Calu3 (cell line): ENCODE data around the gene STK40. TPM values are rescaled to one million over a fixed set of nuclear protein-coding genes. Genes with fewer than 3 reads are reported as not detected.

Experiments used
- BruUV-seq: library from RNA; stranded (reverse); fragments of 400-500 nt; replicated peaks from 2 replicates; lab custom pipeline; 2021; lab: Mats Ljungman, UMichigan
- CTCF ChIA-PET: fragments of 300-600 bp; sonication (Branson Sonifier 250); formaldehyde crosslinking; loops from one replicate; lab custom pipeline; 2022; ENCODE audit warnings: antibody characterized with exemption; lab: Charles Lee
- DNase-seq: peaks from one replicate; pipeline ENCODE4 v3.0.0; 2022
- H3K27ac Mint-ChIP-seq: one replicate; pipeline ENCODE4 v1.8.0; 2022; ENCODE audit warnings: mixed read lengths; ENCODE audit not compliant: unreplicated experiment
- H3K27me3 Mint-ChIP-seq: one replicate; pipeline ENCODE4 v1.8.0; 2022; ENCODE audit warnings: mixed read lengths; ENCODE audit not compliant: unreplicated experiment
- H3K36me3 Mint-ChIP-seq: one replicate; pipeline ENCODE4 v1.8.0; 2022; ENCODE audit warnings: mild to moderate bottlenecking, moderate library complexity, mixed read lengths; ENCODE audit not compliant: insufficient read depth, unreplicated experiment
- H3K4me1 Mint-ChIP-seq: one replicate; pipeline ENCODE4 v1.8.0; 2022; ENCODE audit warnings: mild to moderate bottlenecking, low read depth, mixed read lengths; ENCODE audit not compliant: unreplicated experiment
- H3K4me3 Mint-ChIP-seq: one replicate; pipeline ENCODE4 v1.8.0; 2022; ENCODE audit warnings: mild to moderate bottlenecking, low read depth, moderate library complexity, mixed read lengths; ENCODE audit not compliant: unreplicated experiment
- H3K9me3 Mint-ChIP-seq: one replicate; pipeline ENCODE4 v1.8.0; 2022; ENCODE audit warnings: low read depth, mixed read lengths; ENCODE audit not compliant: unreplicated experiment
- intact Hi-C: fragments of 100-400 bp; cut with micrococcal nuclease; formaldehyde crosslinking; loops from one replicate; pipeline ENCODE4 v1.10.0; 2022; ENCODE audit not compliant: unreplicated experiment
- total RNA-seq: library from RNA; stranded (reverse); gene quantifications from 2 replicates; pipeline ENCODE4 v1.2.3, GENCODE V29; 2022
- TF ChIP-seq, protein P1 (sequence below): fragments of 200-600 bp; IDR thresholded peaks from one replicate; pipeline ENCODE4 v1.8.0; 2022; ENCODE audit warnings: antibody characterized with exemption; ENCODE audit not compliant: unreplicated experiment

STK40 gene
- total RNA-seq, 1 experiment from 2014 or later, result 44.5 TPM

- TF ChIP-seq, protein P1, sequence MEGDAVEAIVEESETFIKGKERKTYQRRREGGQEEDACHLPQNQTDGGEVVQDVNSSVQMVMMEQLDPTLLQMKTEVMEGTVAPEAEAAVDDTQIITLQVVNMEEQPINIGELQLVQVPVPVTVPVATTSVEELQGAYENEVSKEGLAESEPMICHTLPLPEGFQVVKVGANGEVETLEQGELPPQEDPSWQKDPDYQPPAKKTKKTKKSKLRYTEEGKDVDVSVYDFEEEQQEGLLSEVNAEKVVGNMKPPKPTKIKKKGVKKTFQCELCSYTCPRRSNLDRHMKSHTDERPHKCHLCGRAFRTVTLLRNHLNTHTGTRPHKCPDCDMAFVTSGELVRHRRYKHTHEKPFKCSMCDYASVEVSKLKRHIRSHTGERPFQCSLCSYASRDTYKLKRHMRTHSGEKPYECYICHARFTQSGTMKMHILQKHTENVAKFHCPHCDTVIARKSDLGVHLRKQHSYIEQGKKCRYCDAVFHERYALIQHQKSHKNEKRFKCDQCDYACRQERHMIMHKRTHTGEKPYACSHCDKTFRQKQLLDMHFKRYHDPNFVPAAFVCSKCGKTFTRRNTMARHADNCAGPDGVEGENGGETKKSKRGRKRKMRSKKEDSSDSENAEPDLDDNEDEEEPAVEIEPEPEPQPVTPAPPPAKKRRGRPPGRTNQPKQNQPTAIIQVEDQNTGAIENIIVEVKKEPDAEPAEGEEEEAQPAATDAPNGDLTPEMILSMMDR, result no peak
- H3K4me1 Mint-ChIP-seq, result peaks cover 64% of the 10 kb centered on the region
- H3K9me3 Mint-ChIP-seq, result no peaks in the 10 kb centered on the region
- H3K27me3 Mint-ChIP-seq, result no peaks in the 10 kb centered on the region
- peak overlapping the region; percentile 100 for H3K27ac Mint-ChIP-seq
- peaks cover 55% of the 10 kb centered on the region for H3K36me3 Mint-ChIP-seq
- CTCF ChIA-PET, result interaction anchor here (0.5 to 1.8 kb wide), 6 partner anchors 13 to 85 kb away, joined by 3 to 4 read pairs (median 3); partner anchors contain the start of genes LSM10 and OSCP1
- TSS peak; percentile 72 for BruUV-seq
- intact Hi-C loops, result no loop called here
- DNase-seq, result peak; percentile 85
- H3K4me3 Mint-ChIP-seq, result peak overlapping the region; percentile 90
Measured at GRCh38 chr1:36384542-36385409, 948 bp downstream of the STK40 start.

- no peaks in the 10 kb centered on the region for H3K27me3 Mint-ChIP-seq
- no TSS peak for BruUV-seq
- H3K4me1 Mint-ChIP-seq, result peaks cover 73% of the 10 kb centered on the region
- H3K27ac Mint-ChIP-seq, result no peak overlapping the region
- H3K9me3 Mint-ChIP-seq, result no peaks in the 10 kb centered on the region
- H3K4me3 Mint-ChIP-seq, result peak overlapping the region; percentile 90
- intact Hi-C loops, result no loop called here
- CTCF ChIA-PET, result interaction anchor here (0.6 kb wide), 1 partner anchor 11 kb away, joined by 3 read pairs; no protein-coding TSS in a partner anchor
- TF ChIP-seq, protein P1, result no peak
- DNase-seq, result no peak
- H3K36me3 Mint-ChIP-seq, result peaks cover 49% of the 10 kb centered on the region
Measured at GRCh38 chr1:36383240-36383639, 2.5 kb downstream of the STK40 start.

GRCh38 chr1:36382669-36383068 is 3.1 kb downstream of the STK40 start:
- no peak for DNase-seq
- peaks cover 49% of the 10 kb centered on the region for H3K36me3 Mint-ChIP-seq
- BruUV-seq, result TSS peak; percentile 1
- no peak overlapping the region for H3K27ac Mint-ChIP-seq
- TF ChIP-seq, protein P1, result no peak
- intact Hi-C loops, result no loop called here
- H3K4me3 Mint-ChIP-seq, result no peak overlapping the region
- H3K9me3 Mint-ChIP-seq, result no peaks in the 10 kb centered on the region
- H3K27me3 Mint-ChIP-seq, result no peaks in the 10 kb centered on the region
- H3K4me1 Mint-ChIP-seq, result peaks cover 69% of the 10 kb centered on the region
- CTCF ChIA-PET, result interaction anchor here (0.9 to 1.0 kb wide), 2 partner anchors 15 to 40 kb away, joined by 3 read pairs; no protein-coding TSS in a partner anchor

- Mint-ChIP-seq H3K36me3 (peaks cover 49% of the 10 kb centered on the region), H3K4me3 (no peak overlapping the region)
- CTCF ChIA-PET, result interaction anchor here (0.6 to 1.0 kb wide), 3 partner anchors 15 to 181 kb away, joined by 3 to 7 read pairs (median 3); no protein-coding TSS in a partner anchor
Measured at GRCh38 chr1:36382231-36382630, 3.5 kb downstream of the STK40 start.

More at GRCh38 chr1:36382231-36382630, 3.5 kb downstream of the STK40 start:
- TF ChIP-seq, protein P1, result no peak
- no peaks in the 10 kb centered on the region for H3K9me3 Mint-ChIP-seq
- no peaks in the 10 kb centered on the region for H3K27me3 Mint-ChIP-seq
- no TSS peak for BruUV-seq
- H3K27ac Mint-ChIP-seq, result no peak overlapping the region
- intact Hi-C loops, result no loop called here
- H3K4me1 Mint-ChIP-seq, result peaks cover 65% of the 10 kb centered on the region
- DNase-seq, result no peak
